Right cardiac atrium (tissue), 5 donors: Measurements from ENCODE around the gene NAV1. TPM values are rescaled to one million over a fixed set of nuclear protein-coding genes. Genes with fewer than 3 reads are reported as not detected.
A peak's percentile ranks its signal among the peaks of the same experiment; 100 is the strongest.

Source experiments
- ATAC-seq, 2 donors: fragments of 200-7000 bp; cut with Tn5 transposase; one replicate each; pipeline versions ENCODE4 v1.8.0 to v1.9.1; 2020; ENCODE audit warnings: moderate library complexity in 2 of 2, mild to moderate bottlenecking in 1 of 2
- DNase-seq, 3 donors: peaks; one replicate each; pipeline ENCODE4 v3.0.0-alpha.2; 2020
- H3K27ac ChIP-seq: one replicate; pipeline ENCODE4 v1.5.1; 2013; ENCODE audit warnings: mild to moderate bottlenecking, low read length, control low read depth, moderate library complexity
- H3K27me3 ChIP-seq: one replicate; pipeline ENCODE4 v1.6.1; 2013; ENCODE audit not compliant: control insufficient read depth, insufficient read depth
- H3K4me1 ChIP-seq: one replicate; pipeline ENCODE4 v1.6.1; 2013; ENCODE audit warnings: low read length; ENCODE audit not compliant: control insufficient read depth, insufficient read depth
- H3K4me3 ChIP-seq: one replicate; pipeline ENCODE4 v1.5.1; 2013; ENCODE audit warnings: low read length, control low read depth
- H3K9me3 ChIP-seq: one replicate; pipeline ENCODE4 v1.6.1; 2013; ENCODE audit warnings: low read length; ENCODE audit not compliant: control insufficient read depth
- WGBS: extraction: QIAGEN DNeasy Blood & Tissue Kit; methylation state at CpG from one replicate; pipeline ENCODE4 v1.1.7; 2013; 5-methylcytosine and 5-hydroxymethylcytosine counted together
- intact Hi-C, 4 donors: fragments of 100-400 bp; cut with DNase I; formaldehyde crosslinking; loops; one replicate each; pipeline versions ENCODE4 v1.11.0 to v1.14.0; 2022 to 2023
- polyA plus RNA-seq: library from polyadenylated mRNA; stranded (reverse); fragments of 200-250 nt; gene quantifications from one replicate; pipeline ENCODE4 v1.2.3, GENCODE V29; 2013
- total RNA-seq, 4 donors: library from RNA; stranded (reverse); fragmentation: NEBNext Ultra II Directional; extraction: Animal tissue kit (Norgen Biotek cat#: 25700); gene quantifications; one replicate each; pipeline ENCODE4 v1.2.1, GENCODE V29; 2021
- donor health status: healthy with polysubstance abuse.
- donor health status: DM: no; HTN: yes; CAD: no.
- donor health status: DM: no; HTN: no; CAD: no.
- donor health status: DM: no; HTN: yes; CAD: no; lungs with severe emphysema.
- donor health status: DM: yes; HTN: yes; CAD: no.

Gene NAV1
- total and polyA plus RNA-seq, 5 donors = 8.0 to 29.1 (median 16.7) TPM

- H3K4me1 ChIP-seq = peaks cover 7% of the 10 kb centered on the region
- peak overlapping the region; percentile 67 for H3K27ac ChIP-seq
- no peak overlapping the region for H3K4me3 ChIP-seq
- peak; percentile 91 to 96 (median 94) for DNase-seq
- peak; percentile 90 to 91 for ATAC-seq
- no peaks in the 10 kb centered on the region for H3K27me3 ChIP-seq
- intact Hi-C loops = loop anchor here in 1 of 4 donors (10.0 kb wide), 1 partner anchor 274 kb away; no protein-coding TSS in a partner anchor
- H3K9me3 ChIP-seq = no peaks in the 10 kb centered on the region
- 37% methylated on average over 26 of the region's 26 CpGs for WGBS
These were observed 8.0 kb upstream of the NAV1 start for GRCh38 chr1:201530741-201531531.

- H3K27me3 ChIP-seq = no peaks in the 10 kb centered on the region
- H3K4me3 ChIP-seq = no peak overlapping the region
- H3K27ac ChIP-seq = peak overlapping the region; percentile 67
- H3K9me3 ChIP-seq = no peaks in the 10 kb centered on the region
- DNase-seq = peak; percentile 48 to 75 (median 67)
- intact Hi-C loops = loop anchor here in 1 of 4 donors (10.0 kb wide), 1 partner anchor 273 kb away; no protein-coding TSS in a partner anchor
- H3K4me1 ChIP-seq = peaks cover 7% of the 10 kb centered on the region
- peak; percentile 7 to 48 for ATAC-seq
- 53% methylated on average over 9 of the region's 9 CpGs for WGBS
These were observed 7.1 kb upstream of the NAV1 start for GRCh38 chr1:201531551-201532425.

GRCh38 chr1:201533836-201534235, 5.1 kb upstream of the NAV1 start:
- Histone ChIP-seq H3K9me3 (no peaks in the 10 kb centered on the region), H3K4me1 (peaks cover 13% of the 10 kb centered on the region), H3K27me3 (no peaks in the 10 kb centered on the region), H3K4me3 (no peak overlapping the region), H3K27ac (no peak overlapping the region)
- intact Hi-C loops = loop anchor here in 1 of 4 donors (10.0 kb wide), 1 partner anchor 271 kb away; no protein-coding TSS in a partner anchor
- DNase-seq = no peak
- no peak for ATAC-seq
- WGBS = 71% methylated on average over 4 of the region's 4 CpGs

- ATAC-seq = no peak
- Histone ChIP-seq H3K4me1 (peaks cover 13% of the 10 kb centered on the region), H3K4me3 (no peak overlapping the region), H3K27me3 (no peaks in the 10 kb centered on the region), H3K27ac (peak overlapping the region; percentile 53), H3K9me3 (no peaks in the 10 kb centered on the region)
- intact Hi-C loops = loop anchor here in 1 of 4 donors (10.0 kb wide), 1 partner anchor 270 kb away; no protein-coding TSS in a partner anchor
- DNase-seq = no peak
- WGBS = 59% methylated on average over 6 of the region's 6 CpGs
These were observed 3.6 kb upstream of the NAV1 start for GRCh38 chr1:201535046-201535918.

- ATAC-seq = peak in 1 of 2 donors; percentile 9
- peak in 1 of 3 donors; percentile 65 for DNase-seq
- Histone ChIP-seq H3K4me3 (no peak overlapping the region), H3K27ac (peak overlapping the region; percentile 53), H3K9me3 (no peaks in the 10 kb centered on the region), H3K27me3 (no peaks in the 10 kb centered on the region), H3K4me1 (peaks cover 13% of the 10 kb centered on the region)
- 64% methylated on average over 6 of the region's 6 CpGs for WGBS
- intact Hi-C loops = loop anchor here in 1 of 4 donors (10.0 kb wide), 1 partner anchor 269 kb away; no protein-coding TSS in a partner anchor
These were observed 3.0 kb upstream of the NAV1 start for GRCh38 chr1:201535919-201536245.

GRCh38 chr1:201536558-201536957, 2.4 kb upstream of the NAV1 start:
- Histone ChIP-seq H3K4me3 (no peak overlapping the region), H3K9me3 (no peaks in the 10 kb centered on the region), H3K27ac (peak overlapping the region; percentile 53), H3K4me1 (peaks cover 13% of the 10 kb centered on the region), H3K27me3 (no peaks in the 10 kb centered on the region)
- intact Hi-C loops = loop anchor here in 1 of 4 donors (10.0 kb wide), 1 partner anchor 268 kb away; no protein-coding TSS in a partner anchor
- DNase-seq (peak in 2 of 3 donors; percentile 78 to 84), ATAC-seq (peak; percentile 48 to 50)
- WGBS = 71% methylated on average over 4 of the region's 4 CpGs

GRCh38 chr1:201537028-201537427, 1.9 kb upstream of the NAV1 start:
- H3K4me1 ChIP-seq = peaks cover 9% of the 10 kb centered on the region
- H3K9me3 ChIP-seq = no peaks in the 10 kb centered on the region
- no peak overlapping the region for H3K4me3 ChIP-seq
- no peaks in the 10 kb centered on the region for H3K27me3 ChIP-seq
- no peak overlapping the region for H3K27ac ChIP-seq
- ATAC-seq (no peak), DNase-seq (no peak)
- WGBS = 80% methylated on average over 2 of the region's 2 CpGs
- intact Hi-C loops = loop anchor here in 1 of 4 donors (10.0 kb wide), 1 partner anchor 268 kb away; no protein-coding TSS in a partner anchor

- peaks cover 9% of the 10 kb centered on the region for H3K4me1 ChIP-seq
- no peaks in the 10 kb centered on the region for H3K27me3 ChIP-seq
- intact Hi-C loops = loop anchor here in 1 of 4 donors (10.0 kb wide), 1 partner anchor 267 kb away; no protein-coding TSS in a partner anchor
These were observed 1.5 kb upstream of the NAV1 start for GRCh38 chr1:201537467-201537866.

GRCh38 chr1:201537891-201538611, 876 bp upstream of the NAV1 start:
- Histone ChIP-seq H3K4me3 (peak overlapping the region; percentile 79), H3K4me1 (peaks cover 9% of the 10 kb centered on the region), H3K27me3 (no peaks in the 10 kb centered on the region), H3K27ac (peak overlapping the region; percentile 40), H3K9me3 (no peaks in the 10 kb centered on the region)
- WGBS = 33% methylated on average over 6 of the region's 6 CpGs
- intact Hi-C loops = loop anchor here in 1 of 4 donors (10.0 kb wide), 1 partner anchor 267 kb away; no protein-coding TSS in a partner anchor
- ATAC-seq = peak in 1 of 2 donors; percentile 3
- no peak for DNase-seq

More at GRCh38 chr1:201537467-201537866, 1.5 kb upstream of the NAV1 start:
- Histone ChIP-seq H3K4me3 (no peak overlapping the region), H3K27ac (no peak overlapping the region), H3K9me3 (no peaks in the 10 kb centered on the region)
- WGBS = 98% methylated on average over 4 of the region's 4 CpGs
- no peak for ATAC-seq
- no peak for DNase-seq
